K562 (cell line): ENCODE data around the gene ABHD12. TPM values are rescaled to one million over a fixed set of nuclear protein-coding genes. Genes with fewer than 3 reads are reported as not detected.

Experiments used
- ARID4B ChIP-seq: sonication (generic); formaldehyde crosslinking; IDR thresholded peaks from 2 replicates; pipeline ENCODE4 v1.8.0; 2022; ENCODE audit warnings: mild to moderate bottlenecking, missing genetic modification reagents
- FOXJ3 ChIP-seq: sonication (generic); formaldehyde crosslinking; IDR thresholded peaks from 2 replicates; pipeline ENCODE4 v1.4.0; 2020; ENCODE audit warnings: mild to moderate bottlenecking, missing genetic modification reagents
- MECOM ChIP-seq: fragments of 250-450 bp; sonication (Bioruptor Pico); IDR thresholded peaks from 2 replicates; pipeline ENCODE4 v1.8.0; 2022; ENCODE audit warnings: inconsistent platforms
- NUFIP1 ChIP-seq: fragments of 450-650 bp; IDR thresholded peaks from 2 replicates; pipeline ENCODE4 v1.6.1; 2018; ENCODE audit not compliant: partially characterized antibody
- PHB2 ChIP-seq: fragments of 450-650 bp; IDR thresholded peaks from 2 replicates; pipeline ENCODE4 v1.6.1; 2017; ENCODE audit warnings: low read depth
- ZNF518B ChIP-seq: fragments of 250-450 bp; sonication (Bioruptor Pico); IDR thresholded peaks from 2 replicates; pipeline ENCODE4 v1.5.0; 2021; ENCODE audit warnings: mild to moderate bottlenecking, moderate library complexity
- ZNF644 ChIP-seq: fragments of 200-800 bp; sonication (Bioruptor generic); IDR thresholded peaks from 2 replicates; pipeline ENCODE4 v1.6.1; 2016; ENCODE audit warnings: low read depth, missing genetic modification characterization, missing compliant biosample characterization
- polyA plus RNA-seq, 8 experiments: library from polyadenylated mRNA; depleted of rRNA in 4 of 8; stranded (reverse) in 5 of 8; unstranded in 3 of 8; fragments of >200 nt; fragmentation: Nextera tagmentation in 2 of 8; fragmentation: Illumina TruSeq in 1 of 8; extraction: Ambion mirVana in 2 of 8; extraction: Trizol in 1 of 8; gene quantifications; 2 replicates each; pipeline versions ENCODE4 v1.2.1 to v1.2.3, GENCODE V29; 2011 to 2014; ENCODE audit warnings: inconsistent platforms in 1 of 8, missing spikeins in 1 of 8
- total RNA-seq, 7 experiments: library from RNA; depleted of rRNA in 6 of 7; stranded (reverse); fragments of >200 nt in 6 of 7; fragmentation: Illumina TruSeq in 2 of 7; extraction: Trizol in 2 of 7; gene quantifications; 2 replicates each; pipeline versions ENCODE4 v1.2.1 to v1.2.3, GENCODE V29; 2011 to 2021; ENCODE audit warnings: low replicate concordance in 1 of 7

ABHD12 gene
- total and polyA plus RNA-seq, 9 of the 15 experiments (the other 6 are each of a cell fraction or from before 2014, with no cell fraction given): 0.65 to 15.6 (median 9.1) TPM

DNA sequence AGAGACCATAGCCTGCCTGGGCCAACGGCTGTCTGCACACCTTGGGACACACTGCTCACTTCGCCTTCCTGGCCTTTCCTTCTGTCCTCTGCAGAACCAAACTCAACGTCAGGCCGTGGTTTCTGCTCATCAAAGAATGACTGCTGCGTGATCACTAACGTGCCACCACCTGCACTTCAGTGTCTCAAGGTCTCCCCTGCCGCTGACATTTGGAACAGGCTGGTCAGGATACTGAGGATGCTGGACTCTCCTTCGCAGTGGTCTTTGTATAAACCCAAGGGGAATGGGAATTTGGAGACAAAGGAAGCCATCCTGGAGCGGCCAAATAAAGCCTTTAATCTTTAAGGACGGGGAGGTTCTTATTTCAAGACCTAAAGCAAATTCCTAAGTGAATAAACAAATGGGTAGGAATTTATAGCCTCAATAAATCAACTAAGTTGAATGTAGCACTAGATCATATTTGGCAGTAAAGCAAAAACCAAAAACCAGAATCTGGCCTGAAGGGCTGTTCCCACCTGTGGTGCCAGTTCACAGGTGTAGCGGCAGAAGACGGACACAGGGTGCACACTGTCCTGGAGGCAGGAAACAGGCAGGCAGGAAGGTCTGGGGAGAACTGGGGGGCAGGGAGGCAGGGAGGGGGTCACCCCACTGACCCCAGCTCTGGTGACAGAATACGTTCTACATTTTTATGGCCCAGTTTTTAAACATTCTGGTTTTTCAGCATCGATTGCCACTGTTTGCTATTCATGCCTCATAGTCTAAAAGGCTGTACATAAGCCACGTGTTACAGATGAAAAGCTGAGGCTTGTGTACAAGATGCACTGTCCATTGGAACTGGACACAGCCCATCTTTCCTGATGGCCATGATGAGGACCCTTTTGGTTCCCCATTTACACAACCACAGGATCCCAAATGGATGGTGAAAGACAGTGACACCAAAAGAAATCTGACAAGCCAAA lies 36.6 kb downstream of the ABHD12 start (continued):
- TF ChIP-seq ZNF518B (CRISPR knock-in tag) (no peak), ARID4B (CRISPR knock-in tag) (no peak), ZNF644 (no peak), PHB2 (no peak), NUFIP1 (no peak), FOXJ3 (CRISPR knock-in tag) (no peak), MECOM (CRISPR knock-in tag) (no peak)
